Prostate gland (tissue), 2 donors: Measurements from ENCODE around the gene POLA1. TPM values are rescaled to one million over a fixed set of nuclear protein-coding genes. Genes with fewer than 3 reads are reported as not detected.

ENCODE experiments used
- DNase-seq: peaks from one replicate; pipeline ENCODE4 v3.0.0-alpha.2; 2019; ENCODE audit warnings: low spot score
- H3K27ac ChIP-seq, 2 donors: fragments of 200-600 bp; sonication (generic); 2 replicates each; pipeline ENCODE4 v1.5.1; 2017 to 2019
- H3K27me3 ChIP-seq: fragments of 200-600 bp; sonication (generic); replicated peaks from 2 replicates; pipeline ENCODE4 v1.5.1; 2019; ENCODE audit not compliant: insufficient read depth
- H3K36me3 ChIP-seq, 2 donors: fragments of 200-600 bp; sonication (generic); 1 replicate in 1 of 2; 2 replicates in 1 of 2; pipeline versions ENCODE4 v1.5.1 to v1.8.1; 2017 to 2019
- H3K4me1 ChIP-seq: fragments of 200-600 bp; sonication (generic); replicated peaks from 2 replicates; pipeline ENCODE4 v1.5.1; 2019
- H3K4me3 ChIP-seq, 2 donors: fragments of 200-600 bp; sonication (generic); 2 replicates each; pipeline ENCODE4 v1.5.1; 2017 to 2019
- H3K9me3 ChIP-seq: fragments of 200-600 bp; sonication (generic); 2 replicates; pipeline ENCODE4 v1.5.1; 2017
- CTCF ChIP-seq, 4 experiments: fragments of 200-600 bp in 2 of 4; fragments of 450-650 bp in 2 of 4; sonication (generic) in 2 of 4; IDR thresholded peaks; 1 replicate in 3 of 4; 2 replicates in 1 of 4; pipeline ENCODE4 v1.5.1; 2016 to 2019; ENCODE audit warnings: antibody characterized with exemption in 4 of 4, mild to moderate bottlenecking in 2 of 4, moderate library complexity in 2 of 4
- POLR2A ChIP-seq: fragments of 450-650 bp; IDR thresholded peaks from one replicate; pipeline ENCODE4 v1.6.1; 2016; ENCODE audit warnings: antibody characterized with exemption, mild to moderate bottlenecking
- POLR2AphosphoS5 ChIP-seq: sonication (generic); formaldehyde crosslinking; IDR thresholded peaks from one replicate; pipeline ENCODE4 v1.6.1; 2017; ENCODE audit warnings: antibody characterized with exemption
- WGBS: methylation state at CpG from one replicate; pipeline ENCODE4 v1.1.5; 2018; 5-methylcytosine and 5-hydroxymethylcytosine counted together
- intact Hi-C: fragments of 100-400 bp; cut with DNase I; formaldehyde crosslinking; loops from one replicate; pipeline ENCODE4 v1.14.2; 2022
- total RNA-seq, 2 donors: library from RNA; depleted of rRNA; stranded (reverse); fragments of >200 nt; gene quantifications; one replicate each; pipeline ENCODE4 v1.1.0, GENCODE V29; 2016

Gene POLA1
- total RNA-seq, 2 donors from 2014 or later = 11.9 to 12.2 TPM

- TF ChIP-seq POLR2AphosphoS5 (no peak), CTCF (IDR thresholded peaks at IDR 0.05) (no peak), POLR2A (no peak)
- Histone ChIP-seq H3K36me3 (no peaks in the 10 kb centered on the region), H3K4me1 (no peaks in the 10 kb centered on the region), H3K27ac (no peak overlapping the region), H3K9me3 (no peaks in the 10 kb centered on the region), H3K27me3 (no peaks in the 10 kb centered on the region), H3K4me3 (no peak overlapping the region)
- no peak for DNase-seq
- intact Hi-C loops = no loop called here
These were observed 35.3 kb upstream of the POLA1 start for GRCh38 chrX:24658421-24658820.

- 14% methylated on average over 1 of the region's 1 CpG for WGBS
- intact Hi-C loops = no loop called here
- H3K4me3 ChIP-seq = no peak overlapping the region
- no peaks in the 10 kb centered on the region for H3K9me3 ChIP-seq
- H3K27me3 ChIP-seq = no peaks in the 10 kb centered on the region
- H3K27ac ChIP-seq = no peak overlapping the region
- no peak for DNase-seq
- no peaks in the 10 kb centered on the region for H3K4me1 ChIP-seq
- TF ChIP-seq POLR2AphosphoS5 (no peak), POLR2A (no peak), CTCF (IDR thresholded peaks at IDR 0.05) (no peak)
- no peaks in the 10 kb centered on the region for H3K36me3 ChIP-seq
These were observed 34.6 kb upstream of the POLA1 start for GRCh38 chrX:24659106-24659505.

GRCh38 chrX:24659646-24660045, 34.1 kb upstream of the POLA1 start:
- Histone ChIP-seq H3K4me1 (no peaks in the 10 kb centered on the region), H3K27me3 (no peaks in the 10 kb centered on the region), H3K36me3 (no peaks in the 10 kb centered on the region), H3K4me3 (no peak overlapping the region), H3K27ac (no peak overlapping the region), H3K9me3 (no peaks in the 10 kb centered on the region)
- intact Hi-C loops = no loop called here
- TF ChIP-seq POLR2AphosphoS5 = no peak
- no peak for TF ChIP-seq POLR2A
- TF ChIP-seq CTCF (IDR thresholded peaks at IDR 0.05) = no peak
- no peak for DNase-seq
- 82% methylated on average over 3 of the region's 3 CpGs for WGBS

- Histone ChIP-seq H3K27me3 (no peaks in the 10 kb centered on the region), H3K9me3 (no peaks in the 10 kb centered on the region), H3K27ac (no peak overlapping the region), H3K4me1 (no peaks in the 10 kb centered on the region), H3K36me3 (no peaks in the 10 kb centered on the region), H3K4me3 (no peak overlapping the region)
- intact Hi-C loops = no loop called here
- TF ChIP-seq CTCF (IDR thresholded peaks at IDR 0.05) (no peak), POLR2A (no peak), POLR2AphosphoS5 (no peak)
- DNase-seq = no peak
These were observed 32.4 kb upstream of the POLA1 start for GRCh38 chrX:24661292-24661691.

- no peaks in the 10 kb centered on the region for H3K9me3 ChIP-seq
- intact Hi-C loops = no loop called here
- WGBS = 65% methylated on average over 3 of the region's 4 CpGs
These were observed 31.4 kb upstream of the POLA1 start for GRCh38 chrX:24662352-24662751.

More at GRCh38 chrX:24662352-24662751, 31.4 kb upstream of the POLA1 start:
- no peak for DNase-seq
- Histone ChIP-seq H3K27ac (no peak overlapping the region), H3K36me3 (no peaks in the 10 kb centered on the region), H3K27me3 (no peaks in the 10 kb centered on the region), H3K4me1 (no peaks in the 10 kb centered on the region), H3K4me3 (no peak overlapping the region)
- TF ChIP-seq POLR2AphosphoS5 (no peak), CTCF (IDR thresholded peaks at IDR 0.05) (no peak), POLR2A (no peak)
